ENCODE results near the gene UVRAG.
"Not testable (repeated sequence)": the region's sequence is repeated elsewhere in the genome, so short reads cannot be mapped to it uniquely, and the experiment has no call there.

UVRAG gene

DNA sequence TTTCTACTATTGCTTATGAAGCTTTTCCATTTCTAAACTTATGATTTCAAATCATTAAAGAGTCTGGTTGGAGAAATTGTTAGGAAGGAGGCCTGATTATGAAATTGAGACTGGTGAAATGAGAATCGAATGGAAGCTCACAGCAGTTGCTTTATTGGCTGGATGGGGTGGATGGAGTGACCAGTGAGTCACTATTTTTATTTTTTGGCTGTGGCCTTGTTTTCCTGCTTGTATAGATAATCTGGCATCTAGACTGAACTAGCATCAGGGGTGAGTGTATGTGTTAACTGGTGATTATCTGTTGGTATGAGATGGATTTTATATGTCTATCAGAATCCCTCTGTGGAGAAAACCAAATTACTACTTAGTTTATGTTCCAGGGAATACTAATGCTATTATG, 36.2 kb downstream of the UVRAG start:
- Histone ChIP-seq H3K4me3 (ENCODE audit: low read depth in 1 of 5, low read length in 5 of 5) (no peak overlapping the region), H3K9me3 (ENCODE audit: control insufficient read depth in 5 of 5, low read length in 5 of 5) (no peaks in the 10 kb centered on the region), H3K36me3 (ENCODE audit: control insufficient read depth in 5 of 5, insufficient read depth in 5 of 5, low read length in 5 of 5) (peaks cover 2 to 14% (median 8%) of the 10 kb centered on the region in 5 donors), H3K27me3 (ENCODE audit: control insufficient read depth in 5 of 5, insufficient read depth in 4 of 5, low read length in 5 of 5) (no peaks in the 10 kb centered on the region), H3K9ac (ENCODE audit: low read length in 5 of 5) (peak overlapping the region in 3 of 5 donors; percentile 11 to 69 (median 27)), H3K27ac (ENCODE audit: low read depth, low read length) (peak overlapping the region; percentile 86), H3K4me1 (ENCODE audit: control insufficient read depth in 5 of 5, insufficient read depth in 5 of 5, low read length in 5 of 5) (peaks cover 3 to 26% (median 23%) of the 10 kb centered on the region in 5 donors)

- Histone ChIP-seq H3K27me3 (ENCODE audit: control insufficient read depth in 5 of 5, insufficient read depth in 4 of 5, low read length in 5 of 5) (no peaks in the 10 kb centered on the region), H3K9ac (ENCODE audit: low read length in 5 of 5) (no peak overlapping the region), H3K4me3 (ENCODE audit: low read depth in 1 of 5, low read length in 5 of 5) (no peak overlapping the region), H3K36me3 (ENCODE audit: control insufficient read depth in 5 of 5, insufficient read depth in 5 of 5, low read length in 5 of 5) (peaks cover 2 to 14% (median 8%) of the 10 kb centered on the region in 5 donors), H3K4me1 (ENCODE audit: control insufficient read depth in 5 of 5, insufficient read depth in 5 of 5, low read length in 5 of 5) (peaks cover 3 to 26% (median 26%) of the 10 kb centered on the region in 5 donors), H3K9me3 (ENCODE audit: control insufficient read depth in 5 of 5, low read length in 5 of 5) (no peaks in the 10 kb centered on the region), H3K27ac (ENCODE audit: low read depth, low read length) (peak overlapping the region; percentile 86)
Measured at GRCh38 chr11:75852406-75853017, 37.5 kb downstream of the UVRAG start.

GRCh38 chr11:75853563-75853962, 38.6 kb downstream of the UVRAG start:
- H3K27me3 ChIP-seq (ENCODE audit: control insufficient read depth in 5 of 5, insufficient read depth in 4 of 5, low read length in 5 of 5); H3K4me3 ChIP-seq (ENCODE audit: low read depth in 1 of 5, low read length in 5 of 5); H3K27ac ChIP-seq (ENCODE audit: low read depth, low read length); H3K9me3 ChIP-seq (ENCODE audit: control insufficient read depth in 5 of 5, low read length in 5 of 5); H3K9ac ChIP-seq (ENCODE audit: low read length in 5 of 5): not testable (repeated sequence)
- H3K4me1 ChIP-seq (ENCODE audit: control insufficient read depth in 5 of 5, insufficient read depth in 5 of 5, low read length in 5 of 5): peaks cover 3 to 37% (median 30%) of the 10 kb centered on the region in 5 donors
- peaks cover 2 to 14% (median 8%) of the 10 kb centered on the region in 5 donors for H3K36me3 ChIP-seq (ENCODE audit: control insufficient read depth in 5 of 5, insufficient read depth in 5 of 5, low read length in 5 of 5)

- H3K4me3 ChIP-seq (ENCODE audit: low read depth in 1 of 5, low read length in 5 of 5): no peak overlapping the region
- H3K36me3 ChIP-seq (ENCODE audit: control insufficient read depth in 5 of 5, insufficient read depth in 5 of 5, low read length in 5 of 5): peaks cover 2 to 14% (median 8%) of the 10 kb centered on the region in 5 donors
- no peak overlapping the region for H3K27ac ChIP-seq (ENCODE audit: low read depth, low read length)
- peaks cover 3 to 41% (median 34%) of the 10 kb centered on the region in 5 donors for H3K4me1 ChIP-seq (ENCODE audit: control insufficient read depth in 5 of 5, insufficient read depth in 5 of 5, low read length in 5 of 5)
- H3K9ac ChIP-seq (ENCODE audit: low read length in 5 of 5): no peak overlapping the region
- no peaks in the 10 kb centered on the region for H3K9me3 ChIP-seq (ENCODE audit: control insufficient read depth in 5 of 5, low read length in 5 of 5)
- no peaks in the 10 kb centered on the region for H3K27me3 ChIP-seq (ENCODE audit: control insufficient read depth in 5 of 5, insufficient read depth in 4 of 5, low read length in 5 of 5)
Measured at GRCh38 chr11:75853971-75854370, 39.0 kb downstream of the UVRAG start.

- peak overlapping the region; percentile 20 for H3K27ac ChIP-seq (ENCODE audit: low read depth, low read length)
- H3K4me1 ChIP-seq (ENCODE audit: control insufficient read depth in 5 of 5, insufficient read depth in 5 of 5, low read length in 5 of 5): peaks cover 3 to 39% (median 29%) of the 10 kb centered on the region in 5 donors
- H3K36me3 ChIP-seq (ENCODE audit: control insufficient read depth in 5 of 5, insufficient read depth in 5 of 5, low read length in 5 of 5): peaks cover 2 to 14% (median 8%) of the 10 kb centered on the region in 5 donors
- H3K27me3 ChIP-seq (ENCODE audit: control insufficient read depth in 5 of 5, insufficient read depth in 4 of 5, low read length in 5 of 5): no peaks in the 10 kb centered on the region
- no peak overlapping the region for H3K4me3 ChIP-seq (ENCODE audit: low read depth in 1 of 5, low read length in 5 of 5)
- H3K9ac ChIP-seq (ENCODE audit: low read length in 5 of 5): no peak overlapping the region
- H3K9me3 ChIP-seq (ENCODE audit: control insufficient read depth in 5 of 5, low read length in 5 of 5): no peaks in the 10 kb centered on the region
Measured at GRCh38 chr11:75855206-75855605, 40.2 kb downstream of the UVRAG start.

DNA sequence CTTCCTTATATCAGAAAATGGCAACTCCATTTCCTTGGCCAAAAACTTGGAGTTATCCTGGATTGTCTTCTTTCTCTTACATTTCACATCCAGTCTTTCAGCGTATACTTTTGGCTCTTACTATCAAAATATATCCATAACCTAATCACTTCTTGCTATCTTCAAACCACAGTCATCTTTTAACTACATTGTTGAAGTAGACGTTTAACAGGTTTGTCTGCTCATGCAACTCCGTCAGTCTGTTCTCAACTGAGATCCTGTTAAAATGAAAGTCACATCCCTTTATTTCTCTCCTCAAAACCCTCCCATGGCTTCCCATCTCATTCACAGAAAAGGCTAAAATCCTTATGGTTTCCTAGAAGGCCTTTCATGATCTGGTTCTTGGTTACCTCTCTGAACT, 41.9 kb downstream of the UVRAG start:
- H3K36me3 ChIP-seq (ENCODE audit: control insufficient read depth in 5 of 5, insufficient read depth in 5 of 5, low read length in 5 of 5): peaks cover 2 to 18% (median 8%) of the 10 kb centered on the region in 5 donors
- peaks cover 0 to 23% (median 16%) of the 10 kb centered on the region in 5 donors for H3K4me1 ChIP-seq (ENCODE audit: control insufficient read depth in 5 of 5, insufficient read depth in 5 of 5, low read length in 5 of 5)
- H3K9me3 ChIP-seq (ENCODE audit: control insufficient read depth in 5 of 5, low read length in 5 of 5): no peaks in the 10 kb centered on the region
- H3K27me3 ChIP-seq (ENCODE audit: control insufficient read depth in 5 of 5, insufficient read depth in 4 of 5, low read length in 5 of 5): no peaks in the 10 kb centered on the region
- H3K4me3 ChIP-seq (ENCODE audit: low read depth in 1 of 5, low read length in 5 of 5): no peak overlapping the region
- no peak overlapping the region for H3K27ac ChIP-seq (ENCODE audit: low read depth, low read length)
- H3K9ac ChIP-seq (ENCODE audit: low read length in 5 of 5): no peak overlapping the region

- H3K36me3 ChIP-seq (ENCODE audit: control insufficient read depth in 5 of 5, insufficient read depth in 5 of 5, low read length in 5 of 5): peaks cover 9 to 19% (median 10%) of the 10 kb centered on the region in 5 donors
- H3K9ac ChIP-seq (ENCODE audit: low read length in 5 of 5): no peak overlapping the region
- H3K9me3 ChIP-seq (ENCODE audit: control insufficient read depth in 5 of 5, low read length in 5 of 5): no peaks in the 10 kb centered on the region
- no peaks in the 10 kb centered on the region for H3K27me3 ChIP-seq (ENCODE audit: control insufficient read depth in 5 of 5, insufficient read depth in 4 of 5, low read length in 5 of 5)
- no peak overlapping the region for H3K4me3 ChIP-seq (ENCODE audit: low read depth in 1 of 5, low read length in 5 of 5)
- peaks cover 0 to 22% (median 16%) of the 10 kb centered on the region in 5 donors for H3K4me1 ChIP-seq (ENCODE audit: control insufficient read depth in 5 of 5, insufficient read depth in 5 of 5, low read length in 5 of 5)
- H3K27ac ChIP-seq (ENCODE audit: low read depth, low read length): peak overlapping the region; percentile 67
Measured at GRCh38 chr11:75858042-75858441, 43.0 kb downstream of the UVRAG start.

DNA sequence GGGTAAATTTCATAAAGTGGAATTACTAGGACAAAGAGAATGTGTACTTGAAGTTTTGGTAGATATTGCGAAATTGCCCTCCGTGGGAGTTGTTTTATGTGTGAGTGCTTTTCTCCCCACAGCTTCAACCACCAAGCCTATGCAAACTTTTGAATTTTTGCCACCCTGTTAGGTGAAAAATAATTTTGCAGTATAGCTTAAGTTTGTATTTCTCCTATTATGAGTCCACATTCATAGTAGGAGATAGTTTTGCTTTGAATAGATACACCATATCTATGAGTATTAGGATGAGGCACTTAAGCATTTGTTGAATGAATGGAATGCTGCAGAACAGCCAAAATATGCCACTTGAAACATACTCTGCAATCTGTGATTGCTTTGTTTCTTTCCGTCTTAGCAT, 43.6 kb downstream of the UVRAG start:
- H3K36me3 ChIP-seq (ENCODE audit: control insufficient read depth in 5 of 5, insufficient read depth in 5 of 5, low read length in 5 of 5): peaks cover 9 to 19% (median 10%) of the 10 kb centered on the region in 5 donors
- H3K4me1 ChIP-seq (ENCODE audit: control insufficient read depth in 5 of 5, insufficient read depth in 5 of 5, low read length in 5 of 5): peaks cover 0 to 22% (median 16%) of the 10 kb centered on the region in 5 donors
- no peaks in the 10 kb centered on the region for H3K27me3 ChIP-seq (ENCODE audit: control insufficient read depth in 5 of 5, insufficient read depth in 4 of 5, low read length in 5 of 5)
- no peaks in the 10 kb centered on the region for H3K9me3 ChIP-seq (ENCODE audit: control insufficient read depth in 5 of 5, low read length in 5 of 5)
- peak overlapping the region in 1 of 5 donors; percentile 52 for H3K9ac ChIP-seq (ENCODE audit: low read length in 5 of 5)
- H3K4me3 ChIP-seq (ENCODE audit: low read depth in 1 of 5, low read length in 5 of 5): peak overlapping the region in 1 of 5 donors; percentile 1
- peak overlapping the region; percentile 67 for H3K27ac ChIP-seq (ENCODE audit: low read depth, low read length)

- Histone ChIP-seq H3K9ac (ENCODE audit: low read length in 5 of 5) (no peak overlapping the region), H3K27me3 (ENCODE audit: control insufficient read depth in 5 of 5, insufficient read depth in 4 of 5, low read length in 5 of 5) (no peaks in the 10 kb centered on the region), H3K27ac (ENCODE audit: low read depth, low read length) (no peak overlapping the region), H3K9me3 (ENCODE audit: control insufficient read depth in 5 of 5, low read length in 5 of 5) (no peaks in the 10 kb centered on the region), H3K36me3 (ENCODE audit: control insufficient read depth in 5 of 5, insufficient read depth in 5 of 5, low read length in 5 of 5) (peaks cover 6 to 13% (median 9%) of the 10 kb centered on the region in 5 donors), H3K4me1 (ENCODE audit: control insufficient read depth in 5 of 5, insufficient read depth in 5 of 5, low read length in 5 of 5) (peaks cover 0 to 22% (median 16%) of the 10 kb centered on the region in 5 donors), H3K4me3 (ENCODE audit: low read depth in 1 of 5, low read length in 5 of 5) (no peak overlapping the region)
Measured at GRCh38 chr11:75859614-75860013, 44.6 kb downstream of the UVRAG start.

DNA sequence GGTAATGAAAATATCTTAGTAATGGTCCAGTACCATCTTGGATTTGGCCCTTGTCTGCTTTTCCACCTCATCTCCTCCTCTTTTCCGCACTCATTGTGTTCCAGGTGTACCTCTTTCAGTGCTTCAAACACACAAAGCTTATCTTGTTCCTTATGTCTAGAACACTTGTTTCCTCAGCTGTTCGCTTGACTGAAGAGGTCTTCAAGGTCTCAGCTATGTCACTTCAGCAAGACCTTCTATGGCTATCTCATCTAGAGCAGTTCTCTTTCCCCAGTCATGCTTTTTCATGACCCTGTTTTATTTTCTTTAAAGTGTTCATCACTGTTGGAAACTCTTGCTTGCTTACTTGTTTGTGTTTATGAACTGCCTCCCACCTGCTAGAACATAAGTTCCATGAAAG, 47.4 kb downstream of the UVRAG start:
- no peak overlapping the region for H3K4me3 ChIP-seq (ENCODE audit: low read depth in 1 of 5, low read length in 5 of 5)
- peaks cover 6 to 13% (median 9%) of the 10 kb centered on the region in 5 donors for H3K36me3 ChIP-seq (ENCODE audit: control insufficient read depth in 5 of 5, insufficient read depth in 5 of 5, low read length in 5 of 5)
- H3K27me3 ChIP-seq (ENCODE audit: control insufficient read depth in 5 of 5, insufficient read depth in 4 of 5, low read length in 5 of 5): no peaks in the 10 kb centered on the region
- H3K9me3 ChIP-seq (ENCODE audit: control insufficient read depth in 5 of 5, low read length in 5 of 5): no peaks in the 10 kb centered on the region
- H3K4me1 ChIP-seq (ENCODE audit: control insufficient read depth in 5 of 5, insufficient read depth in 5 of 5, low read length in 5 of 5): peaks cover 0 to 26% (median 17%) of the 10 kb centered on the region in 5 donors
- no peak overlapping the region for H3K27ac ChIP-seq (ENCODE audit: low read depth, low read length)
- no peak overlapping the region for H3K9ac ChIP-seq (ENCODE audit: low read length in 5 of 5)
